ENCODE results near the gene DOCK3. TPM values are rescaled to one million over a fixed set of nuclear protein-coding genes. Genes with fewer than 3 reads are reported as not detected.

Gene DOCK3
- total RNA-seq, 2 experiments from 2014 or later: 0.93 to 1.1 TPM

GRCh38 chr3:51106242-51106876 is 431.6 kb downstream of the DOCK3 start:
- ChIA-PET POLR2A (no interaction called here), CTCF (no interaction called here)
- H3K4me1 ChIP-seq (ENCODE audit: insufficient read depth, low read length): no peaks in the 10 kb centered on the region
- peaks cover 12 to 15% of the 10 kb centered on the region in 2 experiments for H3K9me3 ChIP-seq (ENCODE audit: control insufficient read depth in 1 of 2, insufficient read depth in 1 of 2, low read length in 2 of 2)
- ATAC-seq (ENCODE audit: poor library complexity): no peak
- no peak overlapping the region for H3K4me3 ChIP-seq (ENCODE audit: low read length)
- Mint-ChIP-seq H3K27me3 (peaks cover 20% of the 10 kb centered on the region), H3K4me1 (ENCODE audit: low read depth) (no peaks in the 10 kb centered on the region), H3K27ac (no peak overlapping the region), H3K36me3 (ENCODE audit: low read depth) (peaks cover 7% of the 10 kb centered on the region), H3K9me3 (peaks cover 10% of the 10 kb centered on the region), H3K4me3 (no peak overlapping the region)
- intact Hi-C loops (cut with DNase I, micrococcal nuclease): no loop called here
- no peak overlapping the region for H3K27ac ChIP-seq (ENCODE audit: low read depth in 1 of 2, low read length in 2 of 2)
- no peak for TF ChIP-seq CTCF (IDR thresholded peaks at IDR 0.05)
- H3K27me3 ChIP-seq (ENCODE audit: control insufficient read depth in 1 of 2, insufficient read depth in 2 of 2, low read length in 2 of 2): no peaks in the 10 kb centered on the region
- DNase-seq: no peak
- H3K36me3 ChIP-seq (ENCODE audit: insufficient read depth, low read length): no peaks in the 10 kb centered on the region

GRCh38 chr3:51110586-51110985 is 435.9 kb downstream of the DOCK3 start:
- Histone ChIP-seq H3K4me1 (ENCODE audit: insufficient read depth, low read length) (no peaks in the 10 kb centered on the region), H3K4me3 (ENCODE audit: low read length) (no peak overlapping the region), H3K9me3 (ENCODE audit: control insufficient read depth in 1 of 2, insufficient read depth in 1 of 2, low read length in 2 of 2) (peaks cover 12 to 15% of the 10 kb centered on the region in 2 experiments), H3K27ac (ENCODE audit: low read depth in 1 of 2, low read length in 2 of 2) (no peak overlapping the region), H3K36me3 (ENCODE audit: insufficient read depth, low read length) (no peaks in the 10 kb centered on the region), H3K27me3 (ENCODE audit: control insufficient read depth in 1 of 2, insufficient read depth in 2 of 2, low read length in 2 of 2) (no peaks in the 10 kb centered on the region)
- ATAC-seq (ENCODE audit: poor library complexity) (no peak), DNase-seq (no peak)
- intact Hi-C loops (cut with DNase I, micrococcal nuclease): no loop called here
- CTCF ChIA-PET: no interaction called here
- Mint-ChIP-seq H3K27ac (no peak overlapping the region), H3K27me3 (peaks cover 10% of the 10 kb centered on the region), H3K9me3 (peaks cover 15% of the 10 kb centered on the region), H3K36me3 (ENCODE audit: low read depth) (peaks cover 7% of the 10 kb centered on the region), H3K4me3 (no peak overlapping the region), H3K4me1 (ENCODE audit: low read depth) (no peaks in the 10 kb centered on the region)
- no peak for TF ChIP-seq CTCF (IDR thresholded peaks at IDR 0.05)
- POLR2A ChIA-PET: no interaction called here

- H3K36me3 Mint-ChIP-seq (ENCODE audit: low read depth): no peaks in the 10 kb centered on the region
- POLR2A ChIA-PET: no interaction called here
- H3K4me1 Mint-ChIP-seq (ENCODE audit: low read depth): no peaks in the 10 kb centered on the region
- H3K4me3 Mint-ChIP-seq: no peak overlapping the region
- no peaks in the 10 kb centered on the region for H3K36me3 ChIP-seq (ENCODE audit: insufficient read depth, low read length)
- H3K27ac Mint-ChIP-seq: no peak overlapping the region
- peaks cover 9% of the 10 kb centered on the region for H3K27me3 Mint-ChIP-seq
- H3K4me3 ChIP-seq (ENCODE audit: low read length): no peak overlapping the region
- peaks cover 16% of the 10 kb centered on the region for H3K9me3 Mint-ChIP-seq
- H3K27ac ChIP-seq (ENCODE audit: low read depth in 1 of 2, low read length in 2 of 2): no peak overlapping the region
- DNase-seq (no peak), ATAC-seq (ENCODE audit: poor library complexity) (no peak)
- no peaks in the 10 kb centered on the region for H3K4me1 ChIP-seq (ENCODE audit: insufficient read depth, low read length)
- H3K27me3 ChIP-seq (ENCODE audit: control insufficient read depth in 1 of 2, insufficient read depth in 2 of 2, low read length in 2 of 2): peaks cover 0 to 5% of the 10 kb centered on the region in 2 experiments
- CTCF ChIA-PET: no interaction called here
- TF ChIP-seq CTCF (IDR thresholded peaks at IDR 0.05): no peak
- H3K9me3 ChIP-seq (ENCODE audit: control insufficient read depth in 1 of 2, insufficient read depth in 1 of 2, low read length in 2 of 2): peaks cover 0 to 3% of the 10 kb centered on the region in 2 experiments
- intact Hi-C loops (cut with DNase I, micrococcal nuclease): no loop called here
Measured at GRCh38 chr3:51122944-51123343, 448.2 kb downstream of the DOCK3 start.
